GM19035 (cell line): ENCODE results near the gene TDRD7.
A peak's percentile ranks its signal among the peaks of the same experiment; 100 is the strongest.

Experiments used
- ATAC-seq: cut with Tn5 transposase; IDR thresholded peaks from one replicate; pipeline ENCODE4 v1.9.1; 2021; ENCODE audit not compliant: unreplicated experiment

TDRD7 gene, protein sequence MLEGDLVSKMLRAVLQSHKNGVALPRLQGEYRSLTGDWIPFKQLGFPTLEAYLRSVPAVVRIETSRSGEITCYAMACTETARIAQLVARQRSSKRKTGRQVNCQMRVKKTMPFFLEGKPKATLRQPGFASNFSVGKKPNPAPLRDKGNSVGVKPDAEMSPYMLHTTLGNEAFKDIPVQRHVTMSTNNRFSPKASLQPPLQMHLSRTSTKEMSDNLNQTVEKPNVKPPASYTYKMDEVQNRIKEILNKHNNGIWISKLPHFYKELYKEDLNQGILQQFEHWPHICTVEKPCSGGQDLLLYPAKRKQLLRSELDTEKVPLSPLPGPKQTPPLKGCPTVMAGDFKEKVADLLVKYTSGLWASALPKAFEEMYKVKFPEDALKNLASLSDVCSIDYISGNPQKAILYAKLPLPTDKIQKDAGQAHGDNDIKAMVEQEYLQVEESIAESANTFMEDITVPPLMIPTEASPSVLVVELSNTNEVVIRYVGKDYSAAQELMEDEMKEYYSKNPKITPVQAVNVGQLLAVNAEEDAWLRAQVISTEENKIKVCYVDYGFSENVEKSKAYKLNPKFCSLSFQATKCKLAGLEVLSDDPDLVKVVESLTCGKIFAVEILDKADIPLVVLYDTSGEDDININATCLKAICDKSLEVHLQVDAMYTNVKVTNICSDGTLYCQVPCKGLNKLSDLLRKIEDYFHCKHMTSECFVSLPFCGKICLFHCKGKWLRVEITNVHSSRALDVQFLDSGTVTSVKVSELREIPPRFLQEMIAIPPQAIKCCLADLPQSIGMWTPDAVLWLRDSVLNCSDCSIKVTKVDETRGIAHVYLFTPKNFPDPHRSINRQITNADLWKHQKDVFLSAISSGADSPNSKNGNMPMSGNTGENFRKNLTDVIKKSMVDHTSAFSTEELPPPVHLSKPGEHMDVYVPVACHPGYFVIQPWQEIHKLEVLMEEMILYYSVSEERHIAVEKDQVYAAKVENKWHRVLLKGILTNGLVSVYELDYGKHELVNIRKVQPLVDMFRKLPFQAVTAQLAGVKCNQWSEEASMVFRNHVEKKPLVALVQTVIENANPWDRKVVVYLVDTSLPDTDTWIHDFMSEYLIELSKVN

GRCh38 chr9:97411789-97412625 is at the start of gene TDRD7:
TDRD7 (plus strand) TSS chr9:97412096; CDS start chr9:97428466, 16,370 bp downstream.
- ATAC-seq: peak; percentile 85

GRCh38 chr9:97362777-97363545 is 48.9 kb upstream of the TDRD7 start:
- ATAC-seq: no peak

- ATAC-seq: no peak
Measured at GRCh38 chr9:97363661-97364299, 48.1 kb upstream of the TDRD7 start.

- no peak for ATAC-seq
Measured at GRCh38 chr9:97364769-97365490, 47.0 kb upstream of the TDRD7 start.

- ATAC-seq: no peak
Measured at GRCh38 chr9:97365634-97366033, 46.3 kb upstream of the TDRD7 start.

- ATAC-seq: no peak
Measured at GRCh38 chr9:97366476-97366875, 45.4 kb upstream of the TDRD7 start.

GRCh38 chr9:97366889-97367288 is 45.0 kb upstream of the TDRD7 start:
- no peak for ATAC-seq

DNA sequence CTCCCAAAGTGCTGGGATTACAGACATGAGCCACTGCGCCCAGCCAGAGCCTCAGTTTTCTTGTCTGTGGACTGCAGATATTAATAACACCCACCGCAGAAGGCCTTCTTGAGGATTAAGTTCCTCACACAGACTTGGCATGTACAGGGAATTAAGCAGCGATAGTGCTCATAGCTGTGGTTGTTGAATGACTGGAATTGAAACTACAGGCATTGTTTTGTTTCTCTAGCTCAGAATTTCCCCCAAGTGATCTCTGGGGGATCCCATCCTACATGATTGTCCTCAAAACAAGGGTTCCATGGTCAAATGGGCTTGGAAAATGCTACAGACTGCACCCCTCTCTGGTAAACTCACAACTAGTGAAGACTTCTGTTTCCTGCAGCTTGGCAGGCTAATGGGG is 44.2 kb upstream of the TDRD7 start:
- ATAC-seq: no peak

DNA sequence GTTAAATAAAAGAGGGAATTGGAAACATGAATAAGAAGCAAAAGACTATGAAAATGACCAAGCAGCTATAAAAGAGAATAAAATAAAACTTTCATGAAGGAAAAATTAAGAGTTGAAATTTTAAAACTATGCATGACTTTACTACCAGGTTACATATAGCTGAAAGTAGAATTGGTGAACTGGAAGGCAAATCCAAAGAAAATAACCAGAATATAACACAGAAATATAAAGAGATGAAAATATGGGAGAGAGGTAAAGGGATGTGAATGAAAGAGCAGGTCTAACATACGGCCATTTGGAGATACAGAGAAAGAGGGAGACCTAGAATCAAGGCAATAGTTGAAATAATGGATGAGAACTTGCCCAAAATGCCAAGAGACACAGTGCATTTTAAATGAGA is 42.9 kb upstream of the TDRD7 start:
- ATAC-seq: no peak

- ATAC-seq: no peak
Measured at GRCh38 chr9:97372580-97372979, 39.3 kb upstream of the TDRD7 start.

DNA sequence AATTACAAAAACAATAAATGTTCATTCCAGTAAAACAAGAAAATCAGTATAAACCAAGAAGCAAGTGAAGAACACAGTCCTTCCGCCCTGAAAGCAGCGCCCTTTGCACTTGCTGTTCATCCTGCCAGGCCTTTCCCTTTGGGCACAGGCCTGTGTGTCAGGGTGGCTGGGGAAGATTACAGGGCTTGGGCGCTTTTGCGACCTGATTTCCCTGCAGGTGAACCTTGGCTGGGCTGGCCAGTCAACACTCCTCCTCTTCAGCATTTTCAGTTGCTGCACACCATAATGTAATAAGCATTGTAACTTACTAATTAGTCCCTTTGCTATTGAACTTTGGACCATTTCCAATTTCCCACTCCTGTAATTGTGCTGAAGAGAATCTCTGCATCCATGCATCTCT is 38.6 kb upstream of the TDRD7 start:
- ATAC-seq: no peak

GRCh38 chr9:97374811-97375210 is 37.1 kb upstream of the TDRD7 start:
- ATAC-seq: no peak

GRCh38 chr9:97376902-97377301 is 35.0 kb upstream of the TDRD7 start:
- no peak for ATAC-seq

GRCh38 chr9:97382099-97382718 is 29.7 kb upstream of the TDRD7 start:
- no peak for ATAC-seq

GRCh38 chr9:97384406-97385262 is 27.3 kb upstream of the TDRD7 start:
- no peak for ATAC-seq

DNA sequence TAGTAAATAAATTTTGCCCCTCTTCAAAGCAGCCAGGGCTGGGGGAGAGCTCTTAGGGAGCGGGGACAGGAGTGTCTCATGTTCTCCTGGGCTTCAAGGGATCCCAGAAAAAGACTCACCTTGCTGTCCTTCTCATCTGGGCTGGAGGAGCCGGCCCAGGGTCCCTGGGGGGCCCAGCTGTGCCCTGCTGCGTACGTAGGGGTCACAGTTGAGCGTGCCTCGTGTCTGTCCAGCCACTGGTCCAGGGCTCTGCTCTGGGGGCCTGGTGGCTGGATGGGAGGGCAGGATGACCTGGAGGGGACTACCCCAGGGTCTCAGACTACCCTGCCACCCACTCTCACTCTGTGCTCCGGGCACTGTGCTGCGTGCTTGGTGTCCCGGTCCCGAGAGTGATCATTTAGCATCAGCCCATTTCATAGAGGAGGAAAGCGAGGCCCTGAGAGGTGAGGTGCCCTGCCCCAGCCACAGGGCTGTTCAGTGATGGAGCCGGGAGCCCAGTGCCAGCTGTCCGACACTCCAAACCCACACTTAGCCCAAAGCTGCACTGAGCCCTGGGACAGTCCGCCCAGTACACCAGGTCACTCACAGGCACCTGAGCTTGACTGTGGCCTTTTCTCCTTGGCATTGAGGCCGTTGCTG is 26.2 kb upstream of the TDRD7 start:
- ATAC-seq: no peak

GRCh38 chr9:97386265-97386633 is 25.6 kb upstream of the TDRD7 start:
- no peak for ATAC-seq
